Stomach (tissue), 9 donors: Measurements from ENCODE around the gene GHRHR. TPM values are rescaled to one million over a fixed set of nuclear protein-coding genes. Genes with fewer than 3 reads are reported as not detected.
A peak's percentile ranks its signal among the peaks of the same experiment; 100 is the strongest.

Experiments used
- DNase-seq, 2 donors: peaks; one replicate each; pipeline versions ENCODE4 v3.0.0 to v3.0.0-alpha.2; 2013 to 2019
- H3K27ac ChIP-seq, 5 donors: fragments of 200-600 bp in 4 of 5; sonication (generic) in 4 of 5; one replicate each; pipeline ENCODE4 v1.5.1; 2013 to 2019; ENCODE audit warnings: mild to moderate bottlenecking in 1 of 5, moderate library complexity in 1 of 5
- H3K27me3 ChIP-seq, 3 donors: fragments of 200-600 bp; sonication (generic); one replicate each; pipeline ENCODE4 v1.5.1; 2017 to 2019; ENCODE audit warnings: mixed run types in 1 of 3
- H3K36me3 ChIP-seq, 4 donors: fragments of 200-600 bp; sonication (generic); 1 replicate in 3 of 4; 2 replicates in 1 of 4; pipeline ENCODE4 v1.5.1; 2016 to 2019
- H3K4me1 ChIP-seq, 4 donors: fragments of 200-600 bp; sonication (generic); one replicate each; pipeline ENCODE4 v1.5.1; 2016 to 2019
- H3K4me3 ChIP-seq, 4 donors: fragments of 200-600 bp; sonication (generic) in 3 of 4; one replicate each; pipeline ENCODE4 v1.5.1; 2016 to 2019; ENCODE audit warnings: mild to moderate bottlenecking in 1 of 4
- H3K9me3 ChIP-seq, 4 donors: fragments of 200-600 bp; sonication (generic); one replicate each; pipeline ENCODE4 v1.5.1; 2016 to 2019
- CTCF ChIP-seq, 7 experiments: fragments of 450-650 bp in 4 of 7; fragments of 200-600 bp in 3 of 7; sonication (generic) in 3 of 7; IDR thresholded peaks; one replicate each; pipeline ENCODE4 v1.5.1; 2016 to 2019; ENCODE audit warnings: antibody characterized with exemption in 7 of 7, control low read depth in 2 of 7, mild to moderate bottlenecking in 1 of 7
- EP300 ChIP-seq: sonication (generic); formaldehyde crosslinking; IDR thresholded peaks from one replicate; pipeline ENCODE4 v1.6.1; 2017; ENCODE audit warnings: antibody characterized with exemption
- POLR2A ChIP-seq, 4 donors: fragments of 450-650 bp; IDR thresholded peaks; one replicate each; pipeline ENCODE4 v1.6.1; 2016; ENCODE audit warnings: antibody characterized with exemption in 4 of 4, control low read depth in 2 of 4, mild to moderate bottlenecking in 1 of 4, moderate library complexity in 1 of 4
- POLR2AphosphoS5 ChIP-seq, 3 donors: sonication (generic); formaldehyde crosslinking; IDR thresholded peaks; one replicate each; pipeline ENCODE4 v1.6.1; 2016; ENCODE audit warnings: antibody characterized with exemption in 3 of 3
- WGBS, 5 donors: extraction: QIAGEN DNeasy Blood & Tissue Kit in 3 of 5; methylation state at CpG; one replicate each; pipeline versions ENCODE4 v1.1.5 to v1.1.7; 2013 to 2018; 5-methylcytosine and 5-hydroxymethylcytosine counted together
- intact Hi-C: fragments of 100-400 bp; cut with DNase I; formaldehyde crosslinking; loops from one replicate; pipeline ENCODE4 v1.15.1; 2023; ENCODE audit warnings: low total_unique reads
- polyA plus RNA-seq, 3 donors: library from polyadenylated mRNA; stranded (reverse); fragments of 200-250 nt; gene quantifications; one replicate each; pipeline ENCODE4 v1.2.3, GENCODE V29; 2013
- total RNA-seq, 5 donors: library from RNA; depleted of rRNA; stranded (reverse); fragments of >200 nt; gene quantifications; one replicate each; pipeline versions ENCODE4 v1.1.0 to v1.2.3, GENCODE V29; 2014 to 2016
- donor health status: healthy with polysubstance abuse.
- donor health status: Bipolar disorder and iron deficiency.
- donor health status: healthy.

The GHRHR gene
- total and polyA plus RNA-seq, 8 donors: 0.33 TPM; not detected in 7

- Histone ChIP-seq H3K36me3 (no peaks in the 10 kb centered on the region), H3K4me1 (peaks cover 0 to 11% (median 9%) of the 10 kb centered on the region in 4 donors), H3K4me3 (no peak overlapping the region), H3K9me3 (peaks cover 0 to 10% (median 3%) of the 10 kb centered on the region in 4 donors), H3K27ac (no peak overlapping the region), H3K27me3 (peaks cover 0 to 26% (median 6%) of the 10 kb centered on the region in 3 donors)
- TF ChIP-seq EP300 (no peak), POLR2AphosphoS5 (IDR thresholded peaks at IDR 0.05) (no peak), POLR2A (IDR thresholded peaks at IDR 0.05) (no peak), CTCF (IDR thresholded peaks at IDR 0.05) (no peak)
- DNase-seq: peak in 1 of 2 donors; percentile 54
- WGBS, 5 donors: 23 to 40% (median 34%) methylated on average over 8 of the region's 8 CpGs
- intact Hi-C loops: no loop called here
These were observed 22.0 kb upstream of the GHRHR start for GRCh38 chr7:30941582-30942323.

DNA sequence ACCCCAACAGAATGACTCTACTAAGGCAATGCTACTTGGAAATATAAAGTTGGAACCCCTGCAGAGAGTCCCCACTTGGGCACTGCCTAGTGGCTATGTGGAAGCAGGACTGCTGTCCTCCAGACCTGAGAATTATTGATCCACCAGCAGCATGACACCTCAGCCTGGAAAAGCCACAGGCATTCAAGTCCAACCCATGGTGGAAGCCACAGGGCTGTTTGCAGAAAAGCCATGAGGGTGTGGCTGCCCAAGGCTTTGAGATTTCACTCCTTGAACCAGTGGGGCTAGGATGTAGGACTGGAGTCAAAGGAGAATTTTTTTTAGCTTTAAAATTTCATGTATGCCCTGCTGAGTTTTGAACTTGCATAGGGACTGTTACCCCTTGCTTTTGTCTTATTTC is 13.6 kb upstream of the GHRHR start:
- no peak for TF ChIP-seq CTCF (IDR thresholded peaks at IDR 0.05)
- no peak for TF ChIP-seq EP300
- no peak for TF ChIP-seq POLR2A (IDR thresholded peaks at IDR 0.05)
- no peak for TF ChIP-seq POLR2AphosphoS5 (IDR thresholded peaks at IDR 0.05)
- Histone ChIP-seq H3K9me3 (peaks cover 0 to 7% (median under 1%) of the 10 kb centered on the region in 4 donors), H3K4me3 (no peak overlapping the region), H3K36me3 (no peaks in the 10 kb centered on the region), H3K4me1 (no peaks in the 10 kb centered on the region), H3K27ac (no peak overlapping the region), H3K27me3 (no peaks in the 10 kb centered on the region)
- DNase-seq: no peak
- intact Hi-C loops: no loop called here

DNA sequence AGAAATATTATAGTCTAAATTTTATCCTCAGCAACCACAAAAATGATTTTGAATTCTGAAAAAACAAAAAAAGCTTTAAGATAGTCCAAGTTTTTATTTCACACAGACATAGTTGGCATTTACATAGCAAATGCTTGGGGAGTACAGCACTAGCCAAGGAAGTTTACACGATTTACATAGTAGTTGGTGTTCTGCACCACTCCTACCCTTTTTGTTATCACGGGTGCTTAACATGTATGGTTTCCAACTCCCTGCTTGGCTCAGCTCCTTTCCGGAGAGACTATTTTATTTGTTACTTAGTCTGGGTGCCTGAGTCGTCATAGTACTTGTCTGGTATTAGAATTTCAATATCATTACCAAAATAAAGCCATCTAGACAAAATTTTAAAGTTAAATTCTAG is 8.8 kb upstream of the GHRHR start:
- peaks cover 0 to 11% (median 2%) of the 10 kb centered on the region in 4 donors for H3K9me3 ChIP-seq
- WGBS, 5 donors: 34 to 55% (median 47%) methylated on average over 4 of the region's 4 CpGs

DNA sequence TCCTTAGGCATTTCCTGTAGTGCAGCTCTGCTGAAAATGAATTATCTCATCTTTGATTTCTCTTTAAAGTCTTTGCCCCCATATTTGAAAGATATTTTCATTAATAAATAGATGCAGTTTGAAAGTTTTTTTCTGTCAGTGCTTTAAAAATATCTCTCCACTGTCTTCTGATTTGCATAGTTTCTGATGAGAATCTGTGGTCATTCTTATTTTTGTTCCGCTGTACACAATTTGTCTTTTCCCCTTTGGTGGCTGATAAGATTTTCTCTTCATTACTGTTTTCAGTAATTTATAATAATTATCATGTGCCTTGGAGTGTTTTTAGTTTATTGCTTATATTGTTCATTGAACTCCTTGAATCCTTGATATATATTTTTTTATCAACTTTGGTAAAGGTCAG is 7.0 kb upstream of the GHRHR start:
- no peak for DNase-seq
- intact Hi-C loops: no loop called here
- TF ChIP-seq EP300 (no peak), CTCF (IDR thresholded peaks at IDR 0.05) (no peak), POLR2AphosphoS5 (IDR thresholded peaks at IDR 0.05) (no peak), POLR2A (IDR thresholded peaks at IDR 0.05) (no peak)
- no peak overlapping the region for H3K27ac ChIP-seq
- H3K4me3 ChIP-seq: no peak overlapping the region
- no peaks in the 10 kb centered on the region for H3K4me1 ChIP-seq
- H3K9me3 ChIP-seq: peaks cover 0 to 11% (median 2%) of the 10 kb centered on the region in 4 donors
- no peaks in the 10 kb centered on the region for H3K27me3 ChIP-seq
- no peaks in the 10 kb centered on the region for H3K36me3 ChIP-seq
- 94 to 100% (median 98%) methylated on average over 1 of the region's 1 CpG for WGBS, 5 donors

More for the DNA sequence above, 8.8 kb upstream of the GHRHR start:
- no peaks in the 10 kb centered on the region for H3K4me1 ChIP-seq
- no peak overlapping the region for H3K27ac ChIP-seq
- no peaks in the 10 kb centered on the region for H3K27me3 ChIP-seq
- intact Hi-C loops: no loop called here
- no peak for TF ChIP-seq POLR2AphosphoS5 (IDR thresholded peaks at IDR 0.05)
- no peak overlapping the region for H3K4me3 ChIP-seq
- no peaks in the 10 kb centered on the region for H3K36me3 ChIP-seq
- DNase-seq: no peak

DNA sequence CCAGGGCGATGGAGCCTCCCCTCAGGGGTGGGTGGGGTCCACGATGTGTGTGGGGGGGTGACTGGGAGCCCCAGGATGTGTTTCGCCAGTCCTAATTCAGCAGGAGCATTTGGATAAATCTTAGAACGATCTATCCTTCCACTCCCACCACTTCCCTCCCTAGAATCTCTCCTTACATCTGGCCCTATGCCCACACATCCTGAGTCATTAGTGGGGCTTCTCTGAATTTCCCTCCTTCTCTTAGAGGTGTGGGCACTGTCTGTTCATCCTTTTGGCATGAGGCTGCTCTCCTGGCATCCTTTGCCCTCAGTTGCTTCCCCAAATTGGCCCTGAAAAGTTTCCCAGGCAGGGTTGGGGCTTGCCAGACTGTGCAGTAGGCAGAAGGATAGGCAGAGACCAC is 1.6 kb downstream of the GHRHR start:
- intact Hi-C loops: no loop called here
- H3K27me3 ChIP-seq: peaks cover 0 to 5% (median 0%) of the 10 kb centered on the region in 3 donors
- TF ChIP-seq CTCF (IDR thresholded peaks at IDR 0.05) (no peak), EP300 (no peak), POLR2AphosphoS5 (IDR thresholded peaks at IDR 0.05) (no peak), POLR2A (IDR thresholded peaks at IDR 0.05) (no peak)
- no peaks in the 10 kb centered on the region for H3K9me3 ChIP-seq
- H3K4me3 ChIP-seq: no peak overlapping the region
- H3K4me1 ChIP-seq: no peaks in the 10 kb centered on the region
- H3K36me3 ChIP-seq: no peaks in the 10 kb centered on the region
- DNase-seq: no peak
- 63 to 78% (median 70%) methylated on average over 4 of the region's 4 CpGs for WGBS, 5 donors
- H3K27ac ChIP-seq: no peak overlapping the region
